HG03139 (cell line): ENCODE measurements around the gene CPT1A.
"Not testable (repeated sequence)": the region's sequence is repeated elsewhere in the genome, so short reads cannot be mapped to it uniquely, and the experiment has no call there.

Experiments used
- ATAC-seq: cut with Tn5 transposase; IDR thresholded peaks from one replicate; pipeline ENCODE4 v1.9.1; 2021; ENCODE audit not compliant: unreplicated experiment

Gene CPT1A

GRCh38 chr11:68841718-68842426 lies at the start of gene CPT1A:
TSS of gene CPT1A (minus strand) at chr11:68841916. CDS start at chr11:68815474, 26,442 bp downstream.
- no peak for ATAC-seq

DNA sequence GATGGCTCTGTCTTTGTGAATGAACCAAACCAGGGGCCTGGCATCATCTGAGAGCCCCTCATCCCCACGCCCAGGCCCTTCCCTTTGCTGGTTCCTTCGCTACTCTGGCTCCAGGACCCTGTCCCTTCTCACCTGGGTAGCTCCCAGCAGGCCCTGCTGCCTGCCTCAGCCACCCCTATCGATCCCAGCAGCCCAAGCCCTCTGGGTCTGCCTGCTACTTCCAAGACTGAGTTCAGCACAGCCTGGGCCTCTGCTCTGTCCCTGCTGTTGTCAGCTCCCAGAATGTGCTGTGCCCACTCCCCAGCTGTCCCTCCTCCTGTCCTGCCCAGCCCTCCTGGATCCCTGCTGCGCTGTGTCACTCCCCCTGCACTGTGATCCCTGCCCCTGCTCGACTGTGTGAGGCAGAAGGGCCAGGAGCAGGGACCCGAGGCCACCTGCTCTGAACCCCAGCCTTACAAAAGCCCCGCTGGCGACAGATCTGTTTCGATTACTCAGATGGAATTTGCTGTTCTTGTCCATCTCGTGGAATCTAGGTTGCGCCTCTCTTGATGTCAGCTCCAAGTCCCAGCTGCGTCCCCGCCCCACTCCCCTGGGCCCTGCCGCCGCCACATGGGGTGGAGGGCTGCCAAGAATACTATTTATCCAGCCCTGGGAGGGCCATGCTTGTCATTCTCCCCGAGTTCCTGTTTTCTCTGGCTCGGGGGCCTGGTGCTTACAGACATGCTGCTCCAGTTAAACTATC lies 48.9 kb upstream of the CPT1A start:
- ATAC-seq: no peak

GRCh38 chr11:68889948-68890446 lies 48.3 kb upstream of the CPT1A start:
- no peak for ATAC-seq

GRCh38 chr11:68884827-68885226 lies 43.1 kb upstream of the CPT1A start:
- not testable (repeated sequence) for ATAC-seq

GRCh38 chr11:68882391-68882790 lies 40.7 kb upstream of the CPT1A start:
- no peak for ATAC-seq

- no peak for ATAC-seq
Observed at GRCh38 chr11:68881320-68881719, 39.6 kb upstream of the CPT1A start.

DNA sequence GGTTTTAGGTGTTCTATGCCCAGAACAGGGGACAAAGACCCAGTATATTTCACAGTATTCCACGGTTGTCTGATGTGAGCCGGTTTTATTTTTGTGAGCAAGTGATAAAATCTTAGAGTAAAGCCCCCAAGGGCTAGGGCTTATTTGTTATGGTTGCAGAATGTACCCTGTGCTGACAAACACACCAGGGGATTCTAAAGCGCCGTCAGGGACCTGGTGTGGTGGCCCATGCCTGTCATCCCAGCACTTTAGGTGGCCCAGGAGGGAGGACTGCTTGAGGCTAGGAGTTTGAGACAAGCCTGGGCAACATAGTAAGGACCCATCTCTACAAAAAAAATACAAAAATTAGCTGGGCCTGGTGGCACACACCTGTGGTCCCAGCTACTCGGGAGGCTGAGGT lies 39.1 kb upstream of the CPT1A start:
- ATAC-seq: no peak

GRCh38 chr11:68878022-68878421 lies 36.3 kb upstream of the CPT1A start:
- no peak for ATAC-seq

GRCh38 chr11:68872216-68873003 lies 30.7 kb upstream of the CPT1A start:
- no peak for ATAC-seq

GRCh38 chr11:68870470-68870869 lies 28.8 kb upstream of the CPT1A start:
- ATAC-seq: no peak

GRCh38 chr11:68868221-68868835 lies 26.6 kb upstream of the CPT1A start:
- no peak for ATAC-seq

DNA sequence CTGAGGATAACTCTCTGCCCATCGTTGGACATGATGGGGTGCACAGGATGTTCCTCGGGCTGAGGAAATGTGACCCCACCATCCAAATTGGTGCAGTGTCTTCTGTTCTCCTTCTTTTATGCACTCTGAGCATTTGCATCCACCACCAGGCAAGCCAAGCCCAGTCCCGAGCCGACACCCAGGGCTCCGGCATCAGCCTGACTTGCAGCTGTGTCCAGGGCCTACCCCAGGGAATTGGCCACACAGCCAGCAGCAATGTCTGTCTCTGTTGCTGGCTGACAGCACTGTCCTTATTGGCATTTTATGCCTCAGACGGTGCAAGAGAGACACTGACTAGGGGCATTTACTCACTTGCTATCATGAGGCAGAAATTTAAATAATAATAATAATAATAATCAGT lies 25.4 kb upstream of the CPT1A start:
- ATAC-seq: no peak

DNA sequence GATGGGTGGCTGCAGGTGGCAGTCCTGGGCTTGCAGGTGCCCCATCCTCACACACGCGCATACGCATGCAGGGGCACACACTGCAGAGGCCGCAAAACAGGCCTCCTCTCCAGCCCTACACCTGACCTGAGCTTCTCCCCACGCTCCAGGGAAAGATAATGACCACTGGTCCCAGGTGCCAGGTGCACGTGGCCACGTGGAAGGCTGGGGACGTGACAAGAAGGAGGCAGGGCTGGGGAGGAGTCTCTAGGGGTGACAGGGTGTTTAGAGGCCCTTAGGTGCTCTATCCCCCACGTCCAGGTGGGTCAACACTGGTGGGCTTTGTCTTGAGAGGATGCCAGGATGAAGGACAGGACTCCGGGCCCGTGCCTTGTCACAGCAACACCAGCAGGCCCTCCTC lies 23.5 kb upstream of the CPT1A start:
- ATAC-seq: no peak

GRCh38 chr11:68863553-68864265 lies 22.0 kb upstream of the CPT1A start:
- no peak for ATAC-seq

DNA sequence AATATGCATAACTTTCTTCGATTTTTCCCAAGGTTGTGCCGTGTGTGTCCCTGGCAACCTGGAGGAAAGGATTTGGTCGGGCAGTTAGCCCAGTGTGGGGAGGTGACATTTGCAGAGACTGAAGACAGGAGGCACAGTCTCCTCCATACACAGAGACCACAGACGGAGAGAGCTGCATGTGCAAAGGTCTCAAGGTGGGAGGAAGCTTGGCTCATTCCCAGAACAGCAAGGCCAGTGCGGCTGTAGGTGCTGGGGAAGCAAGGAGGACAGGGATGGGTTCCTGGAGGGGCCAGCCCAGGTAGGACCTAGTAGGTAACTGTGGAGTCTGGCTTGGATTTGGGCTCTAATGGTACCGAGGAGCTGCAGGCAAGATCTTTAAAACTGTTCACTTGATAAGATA lies 20.7 kb upstream of the CPT1A start:
- ATAC-seq: no peak

DNA sequence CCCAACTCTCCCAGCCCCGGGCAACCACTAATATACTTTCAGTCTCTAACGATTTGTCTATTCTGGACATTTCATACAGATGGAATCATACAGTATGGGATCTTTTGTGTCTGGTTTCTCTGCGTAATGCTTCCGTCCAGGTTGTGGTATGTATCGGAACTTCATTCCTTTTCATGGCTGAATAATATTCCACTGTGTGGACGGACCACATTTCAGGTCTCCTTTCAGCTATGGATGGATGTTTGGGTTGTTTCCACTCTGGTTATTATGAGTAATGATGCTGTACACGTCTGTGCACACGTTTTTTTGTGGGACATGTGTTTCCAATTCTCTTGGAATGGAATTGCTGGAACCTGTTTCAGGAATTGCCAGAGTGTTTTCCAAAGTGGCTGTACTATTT lies 17.4 kb upstream of the CPT1A start:
- no peak for ATAC-seq

GRCh38 chr11:68857037-68857586 lies 15.4 kb upstream of the CPT1A start:
- no peak for ATAC-seq

GRCh38 chr11:68856425-68857030 lies 14.8 kb upstream of the CPT1A start:
- ATAC-seq: not testable (repeated sequence)

DNA sequence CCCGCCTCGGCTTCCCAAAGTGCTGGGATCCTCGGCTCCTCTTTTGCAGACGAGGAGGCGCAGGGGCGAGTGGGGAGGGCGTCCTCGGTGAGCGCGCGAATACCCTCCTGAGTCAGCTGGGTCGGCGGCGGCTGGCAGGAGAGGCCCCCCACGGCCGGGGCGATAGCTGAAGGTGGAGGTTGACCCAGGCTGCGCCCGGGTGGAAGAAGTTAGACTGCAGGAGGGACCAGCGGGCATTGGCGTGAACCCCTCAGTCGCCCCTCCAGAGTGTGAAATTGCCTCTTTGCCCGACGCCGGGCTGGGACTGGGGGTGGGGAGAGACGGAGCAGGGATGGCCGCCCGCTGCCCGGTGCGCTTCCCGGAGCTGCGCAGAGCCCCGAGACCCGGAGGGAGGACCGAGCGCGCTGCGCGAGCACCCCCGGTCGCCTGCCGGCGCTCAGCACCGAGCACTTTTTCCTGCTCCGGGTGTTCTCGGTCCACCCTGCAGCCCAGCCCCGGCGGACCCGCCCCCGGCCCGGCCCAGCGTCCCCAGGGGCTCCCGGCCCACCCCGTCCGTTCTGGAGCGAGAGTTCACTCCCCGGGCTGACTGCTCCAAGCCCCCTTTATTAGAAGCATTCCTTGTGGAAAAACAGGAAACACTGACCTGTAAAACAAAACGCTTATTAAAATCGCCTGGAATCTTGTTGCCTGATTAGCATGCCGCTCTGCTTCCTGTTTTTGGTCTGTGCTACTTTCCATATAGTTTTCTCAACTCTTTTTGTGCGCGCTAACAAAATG lies 13.7 kb upstream of the CPT1A start:
- ATAC-seq: no peak
